ENCODE measurements around the gene CFAP97D1. TPM values are rescaled to one million over a fixed set of nuclear protein-coding genes. Genes with fewer than 3 reads are reported as not detected.

CFAP97D1 gene
- not detected for total RNA-seq
- long read RNA-seq, result 0 reads

- Histone ChIP-seq H3K27ac (peak within 1 kb of the TSS; percentile 100), H3K4me3 (peak within 1 kb of the TSS; percentile 95), H3K36me3 (peaks cover 16% of the 10 kb centered on the region), H3K9me3 (no peaks in the 10 kb centered on the region), H3K27me3 (ENCODE audit: low read depth) (no peaks in the 10 kb centered on the region), H3K4me1 (peaks cover 38% of the 10 kb centered on the region)
- intact Hi-C loops (cut with DNase I), result no loop called here
- no peak for TF ChIP-seq CTCF (IDR thresholded peaks at IDR 0.05)
- no peak for DNase-seq
- ATAC-seq, result no peak
Measured at GRCh38 chr17:43780135-43780534, at the start of gene CFAP97D1. Gene CFAP97D1 (plus strand): TSS chr17:43780435. CDS start chr17:43780463, 28 bp downstream.

GRCh38 chr17:43732958-43733357 lies 47.3 kb upstream of the CFAP97D1 start:
- no peak overlapping the region for H3K4me3 ChIP-seq
- intact Hi-C loops (cut with DNase I), result no loop called here
- H3K27ac ChIP-seq, result no peak overlapping the region
- no peaks in the 10 kb centered on the region for H3K4me1 ChIP-seq
- DNase-seq (no peak), ATAC-seq (no peak)
- no peaks in the 10 kb centered on the region for H3K9me3 ChIP-seq
- no peaks in the 10 kb centered on the region for H3K36me3 ChIP-seq
- no peaks in the 10 kb centered on the region for H3K27me3 ChIP-seq (ENCODE audit: low read depth)
- TF ChIP-seq CTCF (IDR thresholded peaks at IDR 0.05), result no peak

- intact Hi-C loops (cut with DNase I), result no loop called here
- peak in 1 of 2 donors; percentile 51 for ATAC-seq
- peak overlapping the region; percentile 9 for H3K27ac ChIP-seq
Measured at GRCh38 chr17:43733956-43734355, 46.3 kb upstream of the CFAP97D1 start.

GRCh38 chr17:43734376-43734775 lies 45.9 kb upstream of the CFAP97D1 start:
- H3K27ac ChIP-seq, result peak overlapping the region; percentile 9
- DNase-seq, result no peak
- no peaks in the 10 kb centered on the region for H3K36me3 ChIP-seq
- no peaks in the 10 kb centered on the region for H3K9me3 ChIP-seq
- no peaks in the 10 kb centered on the region for H3K27me3 ChIP-seq (ENCODE audit: low read depth)
- TF ChIP-seq CTCF (IDR thresholded peaks at IDR 0.05), result no peak
- no peaks in the 10 kb centered on the region for H3K4me1 ChIP-seq
- intact Hi-C loops (cut with DNase I), result no loop called here
- no peak for ATAC-seq
- H3K4me3 ChIP-seq, result no peak overlapping the region

More at GRCh38 chr17:43733956-43734355, 46.3 kb upstream of the CFAP97D1 start:
- H3K27me3 ChIP-seq (ENCODE audit: low read depth), result no peaks in the 10 kb centered on the region
- no peak for TF ChIP-seq CTCF (IDR thresholded peaks at IDR 0.05)
- H3K36me3 ChIP-seq, result no peaks in the 10 kb centered on the region
- DNase-seq, result no peak
- no peaks in the 10 kb centered on the region for H3K9me3 ChIP-seq
- no peaks in the 10 kb centered on the region for H3K4me1 ChIP-seq
- no peak overlapping the region for H3K4me3 ChIP-seq

- no peak overlapping the region for H3K4me3 ChIP-seq
Measured at GRCh38 chr17:43736389-43736788, 43.8 kb upstream of the CFAP97D1 start.

More at GRCh38 chr17:43736389-43736788, 43.8 kb upstream of the CFAP97D1 start:
- Histone ChIP-seq H3K36me3 (no peaks in the 10 kb centered on the region), H3K27me3 (ENCODE audit: low read depth) (no peaks in the 10 kb centered on the region), H3K27ac (no peak overlapping the region), H3K9me3 (no peaks in the 10 kb centered on the region), H3K4me1 (no peaks in the 10 kb centered on the region)
- intact Hi-C loops (cut with DNase I), result no loop called here
- DNase-seq, result no peak
- no peak for ATAC-seq
- no peak for TF ChIP-seq CTCF (IDR thresholded peaks at IDR 0.05)
